Lower lobe of right lung (tissue), 2 donors: Measurements from ENCODE around the gene RTN4. TPM values are rescaled to one million over a fixed set of nuclear protein-coding genes. Genes with fewer than 3 reads are reported as not detected.

Source experiments
- ATAC-seq, 2 donors: fragments of 200-7000 bp; cut with Tn5 transposase; one replicate each; pipeline ENCODE4 v1.9.1; 2020 to 2022; ENCODE audit warnings: mild to moderate bottlenecking in 2 of 2, moderate library complexity in 2 of 2
- DNase-seq: peaks from one replicate; pipeline ENCODE4 v3.0.0-alpha.2; 2020
- H3K27ac ChIP-seq: fragments of 200-600 bp; one replicate; pipeline ENCODE4 v1.8.0; 2022
- H3K27me3 ChIP-seq: fragments of 200-600 bp; one replicate; pipeline ENCODE4 v1.8.0; 2022; ENCODE audit warnings: low read depth
- H3K36me3 ChIP-seq: fragments of 200-600 bp; one replicate; pipeline ENCODE4 v1.8.0; 2022; ENCODE audit warnings: mild to moderate bottlenecking
- H3K4me1 ChIP-seq: fragments of 200-600 bp; one replicate; pipeline ENCODE4 v1.8.0; 2022
- H3K4me3 ChIP-seq: fragments of 200-600 bp; one replicate; pipeline ENCODE4 v1.8.0; 2022; ENCODE audit warnings: mild to moderate bottlenecking
- H3K9me3 ChIP-seq: fragments of 200-600 bp; one replicate; pipeline ENCODE4 v1.8.0; 2022
- CTCF ChIP-seq: fragments of 200-600 bp; IDR thresholded peaks from one replicate; pipeline ENCODE4 v1.8.0; 2022; ENCODE audit warnings: antibody characterized with exemption, mild to moderate bottlenecking
- intact Hi-C: fragments of 100-400 bp; cut with DNase I; formaldehyde crosslinking; loops from one replicate; pipeline ENCODE4 v1.11.0; 2022
- total RNA-seq: library from RNA; stranded (reverse); fragmentation: NEBNext Ultra II Directional; extraction: Animal tissue kit (Norgen Biotek cat#: 25700); gene quantifications from one replicate; pipeline ENCODE4 v1.2.1, GENCODE V29; 2021
- donor health status: DM: no; HTN: yes; CAD: no; lungs with severe emphysema.

Gene RTN4
- total RNA-seq, 1 donor from 2014 or later = 317 TPM

- H3K27me3 ChIP-seq = no peaks in the 10 kb centered on the region
- no peak for TF ChIP-seq CTCF
- H3K4me1 ChIP-seq = peaks cover 15% of the 10 kb centered on the region
- DNase-seq (no peak), ATAC-seq (peak in 1 of 2 donors; percentile 19)
- H3K9me3 ChIP-seq = no peaks in the 10 kb centered on the region
- intact Hi-C loops = no loop called here
- H3K27ac ChIP-seq = no peak overlapping the region
- H3K36me3 ChIP-seq = peaks cover 35% of the 10 kb centered on the region
- no peak overlapping the region for H3K4me3 ChIP-seq
These were observed 81.6 kb downstream of the RTN4 start for GRCh38 chr2:54968561-54969218.

GRCh38 chr2:54967759-54968365, 82.4 kb downstream of the RTN4 start:
- no peak for TF ChIP-seq CTCF
- no peak overlapping the region for H3K27ac ChIP-seq
- no peak for ATAC-seq

DNA sequence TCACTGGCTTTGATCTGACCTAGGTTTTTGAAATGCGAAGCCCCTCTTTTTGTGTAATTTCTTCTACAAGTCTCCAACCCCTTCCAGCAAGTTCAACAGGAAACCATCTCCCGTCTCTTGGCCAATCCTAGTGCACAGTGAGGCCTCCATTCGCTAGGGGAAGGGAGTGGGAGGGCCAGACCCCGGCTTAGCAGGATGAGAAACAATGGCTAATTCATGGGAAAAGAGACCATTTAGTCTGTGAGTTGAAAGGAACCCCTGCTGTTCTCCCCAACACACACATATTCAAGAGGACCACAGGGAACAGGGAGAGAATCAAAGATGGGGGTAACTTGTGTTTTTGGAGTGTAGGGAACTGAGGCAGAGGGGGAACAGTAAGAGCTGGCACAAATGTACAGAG, 83.0 kb downstream of the RTN4 start:
- TF ChIP-seq CTCF = no peak
- H3K4me3 ChIP-seq = no peak overlapping the region
- H3K4me1 ChIP-seq = peaks cover 15% of the 10 kb centered on the region
- H3K27me3 ChIP-seq = no peaks in the 10 kb centered on the region
- intact Hi-C loops = no loop called here
- ATAC-seq (no peak), DNase-seq (no peak)
- H3K27ac ChIP-seq = no peak overlapping the region
- no peaks in the 10 kb centered on the region for H3K9me3 ChIP-seq
- peaks cover 26% of the 10 kb centered on the region for H3K36me3 ChIP-seq

More at GRCh38 chr2:54967759-54968365, 82.4 kb downstream of the RTN4 start:
- no peak overlapping the region for H3K4me3 ChIP-seq
- H3K27me3 ChIP-seq = no peaks in the 10 kb centered on the region
- H3K36me3 ChIP-seq = peaks cover 26% of the 10 kb centered on the region
- H3K9me3 ChIP-seq = no peaks in the 10 kb centered on the region
- no peak for DNase-seq
- intact Hi-C loops = no loop called here
- H3K4me1 ChIP-seq = peaks cover 15% of the 10 kb centered on the region

GRCh38 chr2:54966837-54967236, 83.4 kb downstream of the RTN4 start:
- TF ChIP-seq CTCF = no peak
- no peaks in the 10 kb centered on the region for H3K9me3 ChIP-seq
- no peaks in the 10 kb centered on the region for H3K27me3 ChIP-seq
- ATAC-seq (no peak), DNase-seq (no peak)
- H3K4me1 ChIP-seq = peaks cover 15% of the 10 kb centered on the region
- peaks cover 24% of the 10 kb centered on the region for H3K36me3 ChIP-seq
- H3K4me3 ChIP-seq = no peak overlapping the region
- intact Hi-C loops = no loop called here
- H3K27ac ChIP-seq = no peak overlapping the region

DNA sequence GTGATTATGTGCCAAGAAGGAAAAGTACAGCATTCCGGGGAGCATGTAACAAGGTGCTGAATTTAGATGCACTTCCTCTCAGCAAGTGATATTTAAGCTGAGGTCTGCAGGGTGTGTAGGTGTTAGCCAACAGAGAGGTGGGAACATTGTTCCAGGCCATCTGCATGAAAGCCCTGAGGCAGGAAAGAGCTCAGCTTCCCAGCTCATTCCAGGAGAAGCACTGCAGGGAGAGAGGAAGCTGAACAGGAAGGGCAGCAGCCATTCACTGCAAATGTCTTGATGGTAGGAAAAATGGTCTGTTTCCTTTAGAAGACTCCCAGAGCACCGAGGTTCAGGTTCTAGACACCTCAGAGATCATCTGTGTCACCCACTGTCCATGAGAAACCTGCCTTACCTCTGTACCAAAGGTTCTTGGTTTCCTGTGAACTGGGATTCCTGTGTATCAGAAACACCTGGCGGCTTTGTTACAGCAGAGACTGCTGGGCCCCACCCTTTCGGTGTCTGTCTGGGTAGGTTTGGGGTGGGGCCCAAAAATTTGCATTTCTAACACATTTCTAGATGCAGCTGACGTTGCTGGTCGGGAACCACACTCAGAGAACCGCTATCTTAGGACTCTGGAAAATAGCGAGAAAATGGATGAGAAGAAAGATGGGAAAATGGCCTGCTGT, 84.0 kb downstream of the RTN4 start:
- Histone ChIP-seq H3K36me3 (peaks cover 18% of the 10 kb centered on the region), H3K9me3 (no peaks in the 10 kb centered on the region), H3K27me3 (no peaks in the 10 kb centered on the region), H3K4me1 (peaks cover 15% of the 10 kb centered on the region), H3K4me3 (no peak overlapping the region), H3K27ac (no peak overlapping the region)
- DNase-seq (no peak), ATAC-seq (no peak)
- intact Hi-C loops = no loop called here
- TF ChIP-seq CTCF = no peak
